Panc1 (cell line): ENCODE measurements around the gene AKT1.

ENCODE experiments used
- POLR2AphosphoS5 ChIP-seq: IDR thresholded peaks from 2 replicates; pipeline ENCODE4 v1.6.1; 2012; ENCODE audit warnings: mild to moderate bottlenecking, low read depth, low read length, moderate library complexity
- SIN3A ChIP-seq: IDR thresholded peaks from 2 replicates; pipeline ENCODE4 v1.6.1; 2012; ENCODE audit warnings: low read depth, mild to moderate bottlenecking, low read length, moderate library complexity, borderline replicate concordance; ENCODE audit not compliant: insufficient read depth
- TF ChIP-seq, protein P1 (sequence below): fragments of 450-650 bp; IDR thresholded peaks from 2 replicates; pipeline ENCODE4 v1.5.1; 2017; ENCODE audit warnings: mild to moderate bottlenecking
- TF ChIP-seq, protein P2 (sequence below), 2 experiments: IDR thresholded peaks; 2 replicates each; pipeline ENCODE4 v1.6.1; 2011 to 2012; ENCODE audit warnings: low read depth in 2 of 2, control low read depth in 1 of 2, low read length in 1 of 2, mild to moderate bottlenecking in 1 of 2, moderate library complexity in 1 of 2; ENCODE audit not compliant: insufficient read depth in 1 of 2

DNA sequence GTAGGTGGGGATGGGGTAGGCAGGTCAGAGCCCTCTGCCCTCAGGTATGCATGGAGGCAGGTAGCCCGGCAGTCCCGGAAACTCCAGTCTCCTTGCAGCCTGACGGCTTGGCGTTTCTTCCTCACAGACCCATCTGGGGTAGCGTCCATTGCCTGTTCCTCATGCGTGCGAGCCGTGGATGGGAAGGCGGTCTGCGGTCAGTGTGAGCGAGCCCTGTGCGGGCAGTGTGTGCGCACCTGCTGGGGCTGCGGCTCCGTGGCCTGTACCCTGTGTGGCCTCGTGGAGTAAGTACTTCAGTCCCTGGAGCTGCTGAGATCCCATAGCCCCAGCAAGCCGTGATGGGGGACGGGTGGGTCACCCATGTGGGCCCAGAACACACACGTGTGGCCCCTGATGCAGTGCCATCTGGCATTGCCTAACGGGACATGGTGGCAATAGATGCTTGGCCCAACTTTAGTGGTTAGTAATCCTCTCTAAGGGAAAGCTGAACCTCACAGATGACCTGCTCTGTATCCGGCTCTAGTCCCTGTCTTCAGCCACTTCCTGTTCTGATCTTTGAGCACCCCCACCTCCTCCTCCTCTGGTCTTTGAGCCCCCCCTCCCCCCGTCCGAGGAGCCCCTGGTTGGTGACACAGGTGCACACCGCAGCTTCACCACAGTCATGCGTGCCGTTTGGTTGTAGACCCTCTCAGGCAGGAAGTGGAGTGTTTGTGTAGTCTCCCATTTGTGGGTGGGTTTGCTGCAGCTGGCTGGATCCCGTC is 38.9 kb downstream of the AKT1 start:
- TF ChIP-seq, protein P1, sequence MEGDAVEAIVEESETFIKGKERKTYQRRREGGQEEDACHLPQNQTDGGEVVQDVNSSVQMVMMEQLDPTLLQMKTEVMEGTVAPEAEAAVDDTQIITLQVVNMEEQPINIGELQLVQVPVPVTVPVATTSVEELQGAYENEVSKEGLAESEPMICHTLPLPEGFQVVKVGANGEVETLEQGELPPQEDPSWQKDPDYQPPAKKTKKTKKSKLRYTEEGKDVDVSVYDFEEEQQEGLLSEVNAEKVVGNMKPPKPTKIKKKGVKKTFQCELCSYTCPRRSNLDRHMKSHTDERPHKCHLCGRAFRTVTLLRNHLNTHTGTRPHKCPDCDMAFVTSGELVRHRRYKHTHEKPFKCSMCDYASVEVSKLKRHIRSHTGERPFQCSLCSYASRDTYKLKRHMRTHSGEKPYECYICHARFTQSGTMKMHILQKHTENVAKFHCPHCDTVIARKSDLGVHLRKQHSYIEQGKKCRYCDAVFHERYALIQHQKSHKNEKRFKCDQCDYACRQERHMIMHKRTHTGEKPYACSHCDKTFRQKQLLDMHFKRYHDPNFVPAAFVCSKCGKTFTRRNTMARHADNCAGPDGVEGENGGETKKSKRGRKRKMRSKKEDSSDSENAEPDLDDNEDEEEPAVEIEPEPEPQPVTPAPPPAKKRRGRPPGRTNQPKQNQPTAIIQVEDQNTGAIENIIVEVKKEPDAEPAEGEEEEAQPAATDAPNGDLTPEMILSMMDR: no peak
- TF ChIP-seq POLR2AphosphoS5: no peak
- TF ChIP-seq, protein P2, sequence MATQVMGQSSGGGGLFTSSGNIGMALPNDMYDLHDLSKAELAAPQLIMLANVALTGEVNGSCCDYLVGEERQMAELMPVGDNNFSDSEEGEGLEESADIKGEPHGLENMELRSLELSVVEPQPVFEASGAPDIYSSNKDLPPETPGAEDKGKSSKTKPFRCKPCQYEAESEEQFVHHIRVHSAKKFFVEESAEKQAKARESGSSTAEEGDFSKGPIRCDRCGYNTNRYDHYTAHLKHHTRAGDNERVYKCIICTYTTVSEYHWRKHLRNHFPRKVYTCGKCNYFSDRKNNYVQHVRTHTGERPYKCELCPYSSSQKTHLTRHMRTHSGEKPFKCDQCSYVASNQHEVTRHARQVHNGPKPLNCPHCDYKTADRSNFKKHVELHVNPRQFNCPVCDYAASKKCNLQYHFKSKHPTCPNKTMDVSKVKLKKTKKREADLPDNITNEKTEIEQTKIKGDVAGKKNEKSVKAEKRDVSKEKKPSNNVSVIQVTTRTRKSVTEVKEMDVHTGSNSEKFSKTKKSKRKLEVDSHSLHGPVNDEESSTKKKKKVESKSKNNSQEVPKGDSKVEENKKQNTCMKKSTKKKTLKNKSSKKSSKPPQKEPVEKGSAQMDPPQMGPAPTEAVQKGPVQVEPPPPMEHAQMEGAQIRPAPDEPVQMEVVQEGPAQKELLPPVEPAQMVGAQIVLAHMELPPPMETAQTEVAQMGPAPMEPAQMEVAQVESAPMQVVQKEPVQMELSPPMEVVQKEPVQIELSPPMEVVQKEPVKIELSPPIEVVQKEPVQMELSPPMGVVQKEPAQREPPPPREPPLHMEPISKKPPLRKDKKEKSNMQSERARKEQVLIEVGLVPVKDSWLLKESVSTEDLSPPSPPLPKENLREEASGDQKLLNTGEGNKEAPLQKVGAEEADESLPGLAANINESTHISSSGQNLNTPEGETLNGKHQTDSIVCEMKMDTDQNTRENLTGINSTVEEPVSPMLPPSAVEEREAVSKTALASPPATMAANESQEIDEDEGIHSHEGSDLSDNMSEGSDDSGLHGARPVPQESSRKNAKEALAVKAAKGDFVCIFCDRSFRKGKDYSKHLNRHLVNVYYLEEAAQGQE (IDR thresholded peaks at IDR 0.05; ENCODE audit: insufficient read depth in 1 of 2, low read depth in 2 of 2, low read length in 1 of 2): no peak
- TF ChIP-seq SIN3A: no peak
